Caco-2 (cell line): ENCODE results near the gene MEFV. TPM values are rescaled to one million over a fixed set of nuclear protein-coding genes. Genes with fewer than 3 reads are reported as not detected.

Experiments
- BruUV-seq: library from RNA; stranded (reverse); fragments of 400-500 nt; replicated peaks from 2 replicates; lab custom pipeline; 2021; lab: Mats Ljungman, UMichigan
- CTCF ChIA-PET: fragments of 300-600 bp; sonication (Branson Sonifier 250); formaldehyde crosslinking; loops from one replicate; lab custom pipeline; 2022; ENCODE audit warnings: antibody characterized with exemption; lab: Charles Lee
- POLR2A ChIA-PET: fragments of 300-600 bp; sonication (Branson Sonifier 250); formaldehyde crosslinking; loops from one replicate; lab custom pipeline; 2022; ENCODE audit warnings: antibody characterized with exemption; lab: Charles Lee
- DNase-seq, 2 experiments: peaks; one replicate each; pipeline versions ENCODE4 v3.0.0 to v3.0.0-alpha.2; 2020 to 2022
- H3K27me3 ChIP-seq: replicated peaks from 2 replicates; pipeline ENCODE4 v1.6.0; 2011; ENCODE audit warnings: low read length; ENCODE audit not compliant: control insufficient read depth, insufficient read depth
- H3K36me3 ChIP-seq: 2 replicates; pipeline ENCODE4 v1.5.1; 2011; ENCODE audit warnings: low read length; ENCODE audit not compliant: control insufficient read depth, insufficient read depth
- H3K4me1 ChIP-seq: fragments of 250-450 bp; sonication (Bioruptor Pico); 2 replicates; pipeline ENCODE4 v1.5.1; 2020; ENCODE audit warnings: mild to moderate bottlenecking
- H3K4me3 ChIP-seq: 2 replicates; pipeline ENCODE4 v1.5.1; 2011; ENCODE audit warnings: low read depth, mild to moderate bottlenecking, control low read depth, low read length
- H3K9me3 ChIP-seq: fragments of 250-450 bp; sonication (Bioruptor Pico); 2 replicates; pipeline ENCODE4 v1.5.1; 2020; ENCODE audit warnings: mild to moderate bottlenecking, moderate library complexity
- H3K27ac Mint-ChIP-seq: one replicate; pipeline ENCODE4 v1.8.0; 2022; ENCODE audit warnings: mixed read lengths; ENCODE audit not compliant: unreplicated experiment
- H3K27me3 Mint-ChIP-seq: one replicate; pipeline ENCODE4 v1.8.0; 2022; ENCODE audit warnings: mixed read lengths; ENCODE audit not compliant: insufficient read depth, unreplicated experiment
- H3K36me3 Mint-ChIP-seq: one replicate; pipeline ENCODE4 v1.8.0; 2022; ENCODE audit warnings: mild to moderate bottlenecking, mixed read lengths; ENCODE audit not compliant: insufficient read depth, unreplicated experiment
- H3K4me1 Mint-ChIP-seq: one replicate; pipeline ENCODE4 v1.8.0; 2022; ENCODE audit warnings: low read depth, mixed read lengths; ENCODE audit not compliant: unreplicated experiment
- H3K4me3 Mint-ChIP-seq: one replicate; pipeline ENCODE4 v1.8.0; 2022; ENCODE audit warnings: mild to moderate bottlenecking, moderate library complexity, mixed read lengths; ENCODE audit not compliant: unreplicated experiment
- H3K9me3 Mint-ChIP-seq: one replicate; pipeline ENCODE4 v1.8.0; 2022; ENCODE audit warnings: mixed read lengths; ENCODE audit not compliant: unreplicated experiment
- CTCF ChIP-seq, 2 experiments: fragments of 200-600 bp in 1 of 2; IDR thresholded peaks; 1 replicate in 1 of 2; 2 replicates in 1 of 2; pipeline versions ENCODE4 v1.5.1 to v1.8.0; 2011 to 2022; ENCODE audit warnings: antibody characterized with exemption in 1 of 2, control low read depth in 1 of 2, inconsistent platforms in 1 of 2, low read depth in 1 of 2, low read length in 1 of 2, mild to moderate bottlenecking in 1 of 2, moderate library complexity in 1 of 2; ENCODE audit not compliant: insufficient read depth in 1 of 2, severe bottlenecking in 1 of 2, unreplicated experiment in 1 of 2
- intact Hi-C: fragments of 100-400 bp; cut with micrococcal nuclease; formaldehyde crosslinking; loops from one replicate; pipeline ENCODE4 v1.10.0; 2022; ENCODE audit not compliant: unreplicated experiment
- total RNA-seq: library from RNA; stranded (reverse); gene quantifications from 2 replicates; pipeline ENCODE4 v1.2.3, GENCODE V29; 2022

MEFV gene
- total RNA-seq, 1 experiment from 2014 or later = not detected

- Mint-ChIP-seq H3K4me1 (no peaks in the 10 kb centered on the region), H3K27me3 (no peaks in the 10 kb centered on the region), H3K36me3 (peaks cover 21% of the 10 kb centered on the region), H3K9me3 (no peaks in the 10 kb centered on the region), H3K27ac (no peak overlapping the region), H3K4me3 (no peak overlapping the region)
- Histone ChIP-seq H3K4me1 (0 out of 2 replicates have a peak, but pooled peaks cover 3% of the 10 kb centered on the region), H3K9me3 (no peaks in the 10 kb centered on the region), H3K27me3 (no peaks in the 10 kb centered on the region), H3K4me3 (no peak overlapping the region), H3K36me3 (no peaks in the 10 kb centered on the region)
- peak; percentile 25 to 40 for TF ChIP-seq CTCF (IDR thresholded peaks at IDR 0.05; ENCODE audit: insufficient read depth in 1 of 2, low read depth in 1 of 2, low read length in 1 of 2, severe bottlenecking in 1 of 2, unreplicated experiment in 1 of 2)
- intact Hi-C loops = no loop called here
- ChIA-PET POLR2A (interaction anchor here (1.5 kb wide), 1 partner anchor 16 kb away, joined by 6 read pairs; no protein-coding TSS in a partner anchor), CTCF (interaction anchor here (0.6 to 1.5 kb wide), 5 partner anchors 9 to 514 kb away, joined by 3 to 8 read pairs (median 5); partner anchors contain the start of gene ZNF263)
- no TSS peak for BruUV-seq
- peak in 1 of 2 experiments; percentile 37 for DNase-seq
Observed at GRCh38 chr16:3266873-3267537, 10.6 kb upstream of the MEFV start.

- DNase-seq = peak; percentile 98 to 99
- H3K4me1 ChIP-seq = 0 out of 2 replicates have a peak, but pooled peaks cover 3% of the 10 kb centered on the region
- peak in 1 of 2 experiments; percentile 20 for TF ChIP-seq CTCF (IDR thresholded peaks at IDR 0.05; ENCODE audit: insufficient read depth in 1 of 2, low read depth in 1 of 2, low read length in 1 of 2, severe bottlenecking in 1 of 2, unreplicated experiment in 1 of 2)
- ChIA-PET CTCF (interaction anchor here (0.6 to 1.0 kb wide), 4 partner anchors 17 to 114 kb away, joined by 3 to 8 read pairs (median 4); no protein-coding TSS in a partner anchor), POLR2A (interaction anchor here (0.6 to 1.6 kb wide), 5 partner anchors 18 to 260 kb away, joined by 3 to 21 read pairs (median 5); partner anchors contain the start of genes ZNF174, ZNF263 and ZSCAN32)
- Mint-ChIP-seq H3K4me3 (peak overlapping the region; percentile 98), H3K27ac (peak overlapping the region; percentile 97), H3K36me3 (peaks cover 21% of the 10 kb centered on the region), H3K9me3 (no peaks in the 10 kb centered on the region), H3K27me3 (no peaks in the 10 kb centered on the region), H3K4me1 (no peaks in the 10 kb centered on the region)
- intact Hi-C loops = loop anchor here (1.0 to 5.0 kb wide), 4 partner anchors 18 to 193 kb away; partner anchors contain the start of genes TIGD7, ZNF200 and ZNF75A
- H3K36me3 ChIP-seq = no peaks in the 10 kb centered on the region
- H3K27me3 ChIP-seq = no peaks in the 10 kb centered on the region
- no peaks in the 10 kb centered on the region for H3K9me3 ChIP-seq
- BruUV-seq = no TSS peak
- peak overlapping the region; percentile 68 for H3K4me3 ChIP-seq
Observed at GRCh38 chr16:3264137-3265036, 8.0 kb upstream of the MEFV start.
